Measurements from ENCODE around the gene GLDC. TPM values are rescaled to one million over a fixed set of nuclear protein-coding genes. Genes with fewer than 3 reads are reported as not detected.

Gene GLDC
- total RNA-seq, 2 donors from 2014 or later: 8.9 to 38.8 TPM

DNA sequence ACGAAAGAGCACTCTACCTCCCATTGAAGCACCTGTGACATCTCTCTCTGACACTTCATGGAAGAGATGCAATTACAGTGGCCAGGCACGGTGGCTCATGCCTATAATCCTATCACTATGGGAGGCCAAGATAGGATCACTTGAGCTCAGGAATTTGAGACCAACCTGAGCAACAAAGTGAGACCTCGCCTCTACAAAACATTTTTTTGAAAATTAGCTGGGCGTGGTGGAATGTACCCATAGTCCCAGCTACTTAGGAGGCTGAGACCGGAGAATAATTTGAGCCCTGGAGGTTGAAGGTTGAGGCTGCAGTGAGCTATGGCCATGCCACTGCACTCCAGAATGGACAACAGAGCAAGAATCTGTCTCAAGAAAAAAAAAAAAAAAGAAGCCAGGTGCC is 45.5 kb downstream of the GLDC start:
- no peaks in the 10 kb centered on the region for H3K4me1 ChIP-seq (ENCODE audit: control insufficient read depth, insufficient read depth, low read length)
- Mint-ChIP-seq H3K4me3 (no peak overlapping the region), H3K27me3 (ENCODE audit: insufficient read depth) (no peaks in the 10 kb centered on the region), H3K9me3 (no peaks in the 10 kb centered on the region), H3K36me3 (ENCODE audit: low read depth) (peaks cover 33% of the 10 kb centered on the region), H3K27ac (no peak overlapping the region), H3K4me1 (no peaks in the 10 kb centered on the region)
- no peaks in the 10 kb centered on the region for H3K36me3 ChIP-seq (ENCODE audit: control insufficient read depth, insufficient read depth, low read length)
- WGBS, 2 experiments (ENCODE audit: insufficient coverage in 1 of 2, insufficient read length in 1 of 2): 92 to 95% methylated on average over 5 of the region's 5 CpGs
- no peak for TF ChIP-seq CTCF (conservative IDR thresholded peaks at IDR 0.05)
- no peak overlapping the region for H3K9ac ChIP-seq (ENCODE audit: extremely low read depth, low read length, poor library complexity, severe bottlenecking)
- no peak overlapping the region for H3K27ac ChIP-seq (ENCODE audit: low read depth, low read length)
- no peak overlapping the region for H3K4me3 ChIP-seq (ENCODE audit: low read length)
- H3K27me3 ChIP-seq (ENCODE audit: control insufficient read depth, insufficient read depth, low read length, poor library complexity, severe bottlenecking): no peaks in the 10 kb centered on the region
- DNase-seq: no peak
- no peaks in the 10 kb centered on the region for H3K9me3 ChIP-seq (ENCODE audit: control insufficient read depth, low read length)

GRCh38 chr9:6598249-6598725 is 47.2 kb downstream of the GLDC start:
- H3K4me1 ChIP-seq (ENCODE audit: control insufficient read depth, insufficient read depth, low read length): no peaks in the 10 kb centered on the region
- H3K4me1 Mint-ChIP-seq: no peaks in the 10 kb centered on the region
- no peak overlapping the region for H3K4me3 ChIP-seq (ENCODE audit: low read length)
- no peak overlapping the region for H3K27ac Mint-ChIP-seq
- H3K27ac ChIP-seq (ENCODE audit: low read depth, low read length): no peak overlapping the region
- no peaks in the 10 kb centered on the region for H3K27me3 Mint-ChIP-seq (ENCODE audit: insufficient read depth)
- H3K36me3 Mint-ChIP-seq (ENCODE audit: low read depth): peaks cover 23% of the 10 kb centered on the region
- no peak overlapping the region for H3K9ac ChIP-seq (ENCODE audit: extremely low read depth, low read length, poor library complexity, severe bottlenecking)
- no peak overlapping the region for H3K4me3 Mint-ChIP-seq
- H3K9me3 Mint-ChIP-seq: no peaks in the 10 kb centered on the region
- no peaks in the 10 kb centered on the region for H3K36me3 ChIP-seq (ENCODE audit: control insufficient read depth, insufficient read depth, low read length)
- H3K9me3 ChIP-seq (ENCODE audit: control insufficient read depth, low read length): no peaks in the 10 kb centered on the region
- WGBS, 2 experiments (ENCODE audit: insufficient coverage in 1 of 2, insufficient read length in 1 of 2): 99 to 100% methylated on average over 1 to 4 of the region's 4 CpGs
- no peaks in the 10 kb centered on the region for H3K27me3 ChIP-seq (ENCODE audit: control insufficient read depth, insufficient read depth, low read length, poor library complexity, severe bottlenecking)
- no peak for DNase-seq
- no peak for TF ChIP-seq CTCF (conservative IDR thresholded peaks at IDR 0.05)

- no peak overlapping the region for H3K27ac Mint-ChIP-seq
These were observed 52.7 kb downstream of the GLDC start for GRCh38 chr9:6592791-6593190.

More at GRCh38 chr9:6592791-6593190, 52.7 kb downstream of the GLDC start:
- WGBS, 2 experiments (ENCODE audit: insufficient coverage in 1 of 2, insufficient read length in 1 of 2): 92% methylated on average over 2 to 4 of the region's 4 CpGs
- Mint-ChIP-seq H3K36me3 (ENCODE audit: low read depth) (peaks cover 18% of the 10 kb centered on the region), H3K27me3 (ENCODE audit: insufficient read depth) (peaks cover 12% of the 10 kb centered on the region), H3K9me3 (peaks cover 2% of the 10 kb centered on the region), H3K4me1 (peaks cover 16% of the 10 kb centered on the region), H3K4me3 (no peak overlapping the region)
- Histone ChIP-seq H3K27ac (ENCODE audit: low read depth, low read length) (no peak overlapping the region), H3K36me3 (ENCODE audit: control insufficient read depth, insufficient read depth, low read length) (no peaks in the 10 kb centered on the region), H3K4me1 (ENCODE audit: control insufficient read depth, insufficient read depth, low read length) (no peaks in the 10 kb centered on the region), H3K27me3 (ENCODE audit: control insufficient read depth, insufficient read depth, low read length, poor library complexity, severe bottlenecking) (peaks cover 9% of the 10 kb centered on the region), H3K9ac (ENCODE audit: extremely low read depth, low read length, poor library complexity, severe bottlenecking) (no peak overlapping the region), H3K9me3 (ENCODE audit: control insufficient read depth, low read length) (no peaks in the 10 kb centered on the region), H3K4me3 (ENCODE audit: low read length) (no peak overlapping the region)
- DNase-seq: no peak
- TF ChIP-seq CTCF (conservative IDR thresholded peaks at IDR 0.05): no peak
